GM21528 (cell line): Measurements from ENCODE around the gene DDOST.

Experiments used
- ATAC-seq: cut with Tn5 transposase; IDR thresholded peaks from one replicate; pipeline ENCODE4 v1.9.1; 2021; ENCODE audit warnings: mild to moderate bottlenecking, moderate library complexity; ENCODE audit not compliant: unreplicated experiment, low FRiP score

The DDOST gene

GRCh38 chr1:20661207-20662109 is at the start of gene DDOST:
DDOST (minus strand) TSS chr1:20661369; CDS start chr1:20661350, 19 bp downstream.
- ATAC-seq = peak; percentile 87

GRCh38 chr1:20710469-20711284 is 49.5 kb upstream of the DDOST start:
- ATAC-seq = no peak

GRCh38 chr1:20709868-20710267 is 48.7 kb upstream of the DDOST start:
- ATAC-seq = no peak

GRCh38 chr1:20708891-20709290 is 47.7 kb upstream of the DDOST start:
- ATAC-seq = no peak

GRCh38 chr1:20708057-20708456 is 46.9 kb upstream of the DDOST start:
- no peak for ATAC-seq

- ATAC-seq = no peak
These were observed 45.7 kb upstream of the DDOST start for GRCh38 chr1:20706841-20707240.

- no peak for ATAC-seq
These were observed 44.1 kb upstream of the DDOST start for GRCh38 chr1:20705203-20705755.

GRCh38 chr1:20704390-20705202 is 43.4 kb upstream of the DDOST start:
- ATAC-seq = no peak

- no peak for ATAC-seq
These were observed 42.1 kb upstream of the DDOST start for GRCh38 chr1:20703124-20703756.

- ATAC-seq = no peak
These were observed 41.2 kb upstream of the DDOST start for GRCh38 chr1:20702416-20702815.

GRCh38 chr1:20701847-20702246 is 40.7 kb upstream of the DDOST start:
- ATAC-seq = no peak

GRCh38 chr1:20701446-20701845 is 40.3 kb upstream of the DDOST start:
- no peak for ATAC-seq

GRCh38 chr1:20700636-20701215 is 39.6 kb upstream of the DDOST start:
- ATAC-seq = no peak

GRCh38 chr1:20699558-20699957 is 38.4 kb upstream of the DDOST start:
- ATAC-seq = no peak

GRCh38 chr1:20698195-20698910 is 37.2 kb upstream of the DDOST start:
- ATAC-seq = no peak

GRCh38 chr1:20697563-20697962 is 36.4 kb upstream of the DDOST start:
- ATAC-seq = no peak

GRCh38 chr1:20696397-20697333 is 35.5 kb upstream of the DDOST start:
- peak; percentile 67 for ATAC-seq

- ATAC-seq = no peak
These were observed 34.3 kb upstream of the DDOST start for GRCh38 chr1:20695515-20695914.
